G401 (cell line): ENCODE data around the gene STRA6. TPM values are rescaled to one million over a fixed set of nuclear protein-coding genes. Genes with fewer than 3 reads are reported as not detected.
"Not testable (repeated sequence)": the region's sequence is repeated elsewhere in the genome, so short reads cannot be mapped to it uniquely, and the experiment has no call there.

Experiments
- DNase-seq: peaks from one replicate; pipeline ENCODE4 v3.0.0-alpha.2; 2015; ENCODE audit warnings: low spot score
- in situ Hi-C: cut with HindIII; loops from 2 replicates; pipeline ENCODE4 v1.10.0; 2016; ENCODE audit warnings: low sequenced_read_pairs, mixed read lengths
- total RNA-seq: library from RNA; depleted of rRNA; stranded (reverse); fragments of >200 nt; shearing (Covaris generic); gene quantifications from 2 replicates; pipeline ENCODE4 v1.2.3, GENCODE V29; 2014

Gene STRA6
- total RNA-seq, 1 experiment from 2014 or later: 23.9 TPM

DNA sequence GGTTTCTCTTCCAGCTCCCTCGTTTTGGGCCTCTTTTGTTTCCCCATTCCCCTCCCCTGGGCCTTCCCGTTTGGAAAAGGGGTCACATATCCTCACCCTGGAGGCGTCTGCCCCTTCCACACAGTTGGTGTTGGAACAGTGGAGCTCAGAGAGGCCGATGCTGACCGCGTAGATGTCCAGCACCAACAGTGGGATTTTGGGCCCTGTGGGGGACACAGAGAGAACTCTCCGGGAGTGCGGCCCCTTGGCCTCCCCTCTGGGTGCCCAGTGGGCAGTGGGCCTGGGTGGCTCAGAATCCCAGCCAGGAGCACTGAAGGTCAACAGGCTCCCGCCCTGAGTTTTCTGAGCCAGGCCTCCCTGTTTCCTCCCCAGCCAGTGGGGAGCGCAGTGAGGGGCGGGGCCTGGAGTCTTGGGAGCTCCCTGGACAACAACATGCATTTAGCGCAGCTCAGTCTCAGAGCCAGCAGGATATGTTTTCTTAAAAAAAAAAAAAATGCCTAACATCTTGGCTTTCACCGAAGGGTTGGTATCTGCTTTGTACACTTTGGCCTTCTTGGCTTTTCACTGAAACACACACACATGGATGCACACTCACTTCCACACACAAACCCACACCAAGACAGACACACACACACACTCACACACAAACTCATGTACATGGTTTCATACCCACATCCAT lies 29.7 kb downstream of the STRA6 start:
- in situ Hi-C loops: loop anchor here (5.0 kb wide), 1 partner anchor 39 kb away; no protein-coding TSS in a partner anchor
- DNase-seq: no peak

DNA sequence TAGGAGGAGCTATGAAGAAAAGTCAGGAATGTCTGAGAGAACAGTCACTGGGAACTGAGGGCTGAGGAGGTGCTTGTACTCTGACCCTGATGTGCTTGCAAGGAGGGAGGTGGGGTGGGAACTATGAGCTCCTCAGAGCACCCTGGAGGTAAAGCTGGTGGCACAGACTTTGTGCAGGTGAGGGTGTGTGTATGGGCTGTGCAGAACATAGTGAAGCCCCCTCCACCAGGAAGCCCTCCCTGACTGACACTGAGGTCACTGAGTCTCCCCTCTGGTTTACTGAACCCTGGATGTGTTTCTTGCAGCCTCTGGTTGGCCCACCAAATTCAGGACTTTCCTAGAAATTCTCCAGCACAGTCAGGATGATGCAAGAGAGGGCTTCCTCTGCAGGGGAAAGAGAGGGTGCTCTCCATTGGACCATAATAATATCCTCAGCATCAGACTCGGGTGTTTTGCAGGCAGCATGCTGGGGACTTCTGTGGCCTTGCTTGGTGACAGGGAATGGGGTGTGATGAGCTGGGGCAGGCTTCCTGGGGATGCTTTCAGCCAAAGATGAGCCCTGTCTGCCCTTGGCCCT lies 30.5 kb downstream of the STRA6 start:
- DNase-seq: no peak
- in situ Hi-C loops: loop anchor here (5.0 kb wide), 1 partner anchor 40 kb away; no protein-coding TSS in a partner anchor

DNA sequence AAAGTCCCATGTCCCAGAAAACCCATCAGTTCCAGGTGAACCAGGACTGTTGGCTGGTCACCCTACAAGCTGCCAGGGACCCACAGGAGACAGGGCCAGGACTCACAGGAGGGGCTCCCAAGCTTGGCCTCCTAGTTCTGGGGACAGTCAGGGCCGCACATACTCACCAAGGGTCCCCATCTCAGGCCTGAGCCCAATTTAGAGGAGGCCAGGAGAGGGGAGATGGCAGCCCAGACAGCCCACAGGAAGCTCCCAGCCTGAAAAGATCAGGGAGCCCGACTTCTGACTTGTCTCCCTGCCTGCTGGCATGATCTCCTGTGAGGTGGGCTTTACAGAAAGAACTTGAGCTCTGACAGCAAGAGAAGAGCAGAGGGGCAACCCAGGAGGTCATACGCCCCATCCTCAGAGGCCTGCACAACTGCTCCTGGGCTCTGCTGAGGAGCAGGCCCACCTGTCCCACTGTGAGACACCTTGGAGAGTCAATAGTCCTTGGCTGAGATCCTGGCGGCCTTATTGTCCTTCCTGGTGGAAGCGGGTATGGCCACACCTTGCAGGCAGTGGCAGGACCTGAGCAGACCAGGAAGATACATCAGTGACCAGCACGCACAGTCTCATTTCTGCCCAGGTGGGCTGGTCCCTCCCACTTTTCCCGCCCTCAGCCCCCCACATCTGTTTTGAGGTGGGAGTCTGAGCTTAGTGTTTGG lies 31.6 kb downstream of the STRA6 start:
- in situ Hi-C loops: loop anchor here (5.0 kb wide), 1 partner anchor 41 kb away; no protein-coding TSS in a partner anchor
- no peak for DNase-seq

DNA sequence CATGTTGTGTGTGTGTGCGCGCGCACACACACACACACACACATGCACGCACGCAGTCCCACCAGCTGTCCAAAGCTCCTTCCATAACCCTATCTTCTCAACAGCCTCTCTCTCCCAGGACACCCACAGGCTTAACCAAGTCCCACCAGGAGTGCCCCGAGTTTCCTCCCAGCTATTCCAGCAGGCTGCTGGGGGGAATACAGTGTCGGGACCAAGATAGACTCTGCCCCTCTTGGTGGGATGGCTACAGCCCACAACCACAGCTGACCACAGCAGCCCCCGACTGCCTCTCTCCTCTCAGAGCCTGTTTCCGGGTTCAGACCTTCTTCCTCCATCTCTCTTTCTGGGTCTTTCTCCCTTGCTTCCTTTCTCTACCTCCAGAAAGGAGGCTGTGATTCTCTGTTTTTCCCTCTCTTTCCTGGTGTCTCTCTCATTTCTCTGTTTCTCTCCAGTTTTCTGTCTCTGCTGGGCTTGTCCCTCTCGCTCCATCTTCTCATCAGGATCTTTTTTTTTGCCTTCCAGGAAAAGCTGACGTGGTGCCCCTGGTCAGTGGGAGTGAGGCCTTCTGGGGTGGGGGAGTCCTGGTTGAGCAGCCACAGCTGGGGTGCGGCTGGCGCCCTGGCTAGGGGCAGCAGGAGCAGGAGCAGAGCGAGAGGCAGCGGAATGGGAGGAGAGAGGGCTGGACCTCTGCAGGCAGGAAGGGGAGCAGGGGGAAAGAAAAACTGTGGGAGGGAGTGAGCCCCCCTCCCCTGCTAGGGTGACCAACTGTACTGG lies 32.3 kb downstream of the STRA6 start:
- in situ Hi-C loops: loop anchor here (5.0 kb wide), 1 partner anchor 42 kb away; no protein-coding TSS in a partner anchor
- DNase-seq: no peak

GRCh38 chr15:74168711-74169126 lies 33.9 kb downstream of the STRA6 start:
- in situ Hi-C loops: no loop called here
- DNase-seq: no peak

DNA sequence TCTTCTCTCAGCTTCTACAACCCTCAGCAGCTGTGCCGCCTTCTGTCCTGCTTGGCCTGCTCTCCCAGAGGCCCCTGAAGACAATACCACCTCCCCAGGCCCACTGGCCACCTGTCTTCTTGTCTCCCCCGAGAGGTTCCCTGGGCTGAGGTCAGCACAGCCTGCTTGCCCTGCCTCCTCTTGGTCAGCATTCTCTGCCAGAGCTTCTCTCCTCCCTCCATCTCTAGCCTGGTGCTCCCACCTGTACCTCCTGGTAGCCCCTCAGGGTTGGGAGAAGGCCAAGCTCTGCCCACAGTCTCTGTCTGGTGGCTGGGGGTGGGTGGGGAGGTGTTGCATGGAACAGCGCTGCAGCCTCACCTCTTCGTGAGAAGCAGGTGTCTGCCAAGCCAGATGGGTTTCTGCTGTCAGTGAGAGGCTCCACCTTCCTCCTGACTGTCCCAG lies 34.7 kb downstream of the STRA6 start:
- in situ Hi-C loops: no loop called here
- no peak for DNase-seq

DNA sequence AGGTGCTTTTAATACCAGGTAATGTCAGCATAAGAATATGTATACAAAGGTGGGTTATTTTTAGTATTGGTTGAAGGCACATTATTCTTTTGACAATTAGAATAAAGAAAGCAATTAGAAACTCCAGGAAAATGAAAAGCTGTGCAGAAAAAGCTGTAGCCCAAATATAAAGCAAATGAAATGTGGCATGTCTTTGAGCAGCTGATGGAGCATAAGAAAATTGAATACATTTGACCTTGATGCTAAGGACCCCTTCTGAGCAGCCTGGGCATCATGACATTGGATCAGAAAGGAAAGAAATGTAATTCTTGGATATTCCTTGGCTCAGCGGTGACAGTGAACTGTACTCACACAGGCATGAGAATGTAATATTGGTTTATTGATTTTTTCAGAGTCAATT lies 37.1 kb downstream of the STRA6 start:
- DNase-seq: no peak
- in situ Hi-C loops: no loop called here

DNA sequence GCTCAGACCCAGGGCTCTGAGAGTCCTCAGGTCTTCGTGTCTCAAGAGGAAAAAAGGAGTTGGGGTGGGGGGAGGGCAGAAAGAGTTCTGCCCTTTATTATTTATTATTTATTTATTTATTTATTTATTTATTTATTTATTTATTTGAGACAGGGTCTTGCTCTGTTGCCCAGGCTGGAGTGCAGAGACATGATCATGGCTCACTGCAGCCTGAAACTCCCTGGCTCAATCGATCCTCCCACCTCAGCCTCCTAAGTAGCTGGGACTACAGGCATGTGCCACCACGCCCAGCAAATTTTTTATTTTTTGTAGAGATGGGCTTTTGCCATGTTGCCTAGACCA lies 40.4 kb downstream of the STRA6 start:
- in situ Hi-C loops, DNase-seq: not testable (repeated sequence)

- in situ Hi-C loops, DNase-seq: not testable (repeated sequence)
These were observed 42.2 kb downstream of the STRA6 start for GRCh38 chr15:74160390-74160789.

DNA sequence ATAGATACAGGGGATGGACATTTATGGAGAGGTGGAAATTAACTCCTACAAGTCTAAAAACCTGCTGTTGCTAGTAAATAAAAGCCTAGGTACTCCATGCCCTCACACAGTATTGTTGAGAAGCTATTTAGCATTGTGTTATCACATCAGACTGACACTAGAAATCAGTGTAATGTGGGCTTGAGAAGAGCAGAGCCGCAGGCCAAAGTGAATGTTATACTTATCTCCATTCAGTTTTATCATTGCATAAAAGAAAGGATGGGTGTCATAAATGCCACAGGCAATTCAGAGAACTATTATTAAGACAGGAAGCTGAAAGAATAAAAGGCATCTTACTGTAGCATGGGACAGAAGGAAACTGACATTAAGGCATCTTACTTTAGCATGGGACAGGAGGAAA lies 42.8 kb downstream of the STRA6 start:
- DNase-seq: no peak
- in situ Hi-C loops: no loop called here

GRCh38 chr15:74158855-74159650 lies 43.5 kb downstream of the STRA6 start:
- DNase-seq: no peak
- in situ Hi-C loops: no loop called here

DNA sequence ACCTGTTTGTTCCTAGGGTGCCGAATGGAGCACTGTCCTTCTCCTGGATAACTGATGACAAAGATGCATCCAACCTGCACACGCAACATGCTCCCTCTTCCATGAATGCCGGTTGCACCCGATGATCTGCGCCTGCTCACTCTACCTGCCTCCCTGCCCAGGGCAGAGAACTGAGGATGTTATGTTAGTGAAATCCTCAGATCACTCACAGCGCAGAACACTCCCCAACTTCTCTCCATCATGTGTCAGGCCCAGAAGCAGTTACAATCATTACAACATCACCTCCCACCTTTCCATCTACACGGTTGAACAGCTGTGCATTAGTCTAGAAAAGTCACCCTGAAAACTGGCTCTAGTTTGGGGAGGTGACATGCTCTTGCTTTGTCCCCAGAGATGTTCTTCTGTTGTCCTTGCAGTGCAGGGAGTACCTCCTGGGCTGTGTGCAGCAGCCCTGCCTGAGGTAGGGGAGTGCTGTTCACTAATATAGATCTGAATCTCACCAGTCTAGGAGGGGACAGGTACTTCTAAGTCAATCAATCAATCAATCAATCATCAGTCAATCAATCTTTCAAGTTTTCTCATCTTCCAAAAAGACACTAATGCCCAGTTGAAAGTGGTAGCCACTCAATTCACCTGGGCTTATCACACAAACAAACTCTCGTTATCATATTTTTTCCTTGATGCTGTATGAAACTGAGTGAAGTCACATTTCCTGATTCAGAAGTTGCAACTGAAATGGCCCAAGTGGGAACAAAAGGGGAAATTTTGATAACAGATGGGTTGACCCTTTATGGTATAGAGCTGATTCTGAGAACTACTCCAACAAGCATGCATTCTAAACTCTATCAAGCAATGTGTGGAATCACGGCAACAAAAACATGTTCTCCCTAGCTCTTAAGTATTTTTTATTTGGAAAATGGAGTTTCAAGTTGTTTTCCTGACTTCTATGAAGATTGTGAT lies 44.4 kb downstream of the STRA6 start:
- no peak for DNase-seq
- in situ Hi-C loops: no loop called here

DNA sequence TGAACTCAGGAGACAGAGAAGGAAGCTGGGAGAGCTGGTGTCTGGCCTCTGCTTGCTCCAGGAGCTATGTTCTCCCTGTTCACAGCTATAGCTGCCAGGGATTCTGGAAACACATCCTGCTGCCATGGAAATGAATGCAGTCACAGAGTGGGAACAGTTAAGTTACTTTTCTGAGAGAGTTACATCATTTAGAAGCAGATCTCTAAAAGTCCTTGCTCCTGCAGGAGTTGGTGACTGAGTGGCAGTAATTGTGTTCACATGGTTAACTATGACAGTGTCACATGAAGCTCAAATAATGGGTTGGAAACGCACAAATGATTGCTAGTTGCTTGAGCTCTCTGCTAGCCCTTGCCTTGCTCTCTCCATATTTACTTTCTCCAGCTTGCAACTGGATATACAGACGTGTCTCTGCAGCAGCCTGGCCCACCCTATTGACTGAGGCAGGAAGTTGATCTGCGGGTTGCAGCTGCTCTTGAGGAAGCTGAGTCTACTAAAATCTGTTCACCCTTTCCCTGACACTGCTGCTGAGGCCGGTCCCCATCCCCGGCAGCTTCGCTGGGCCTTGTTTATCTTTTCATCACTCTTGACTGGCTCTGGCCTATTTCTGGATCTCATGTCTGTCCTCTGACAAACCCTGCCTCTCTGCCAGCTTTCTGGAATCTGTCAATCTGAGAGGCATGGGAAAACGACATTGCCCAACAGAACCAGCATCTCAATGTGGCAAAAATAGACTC lies 45.7 kb downstream of the STRA6 start:
- DNase-seq: no peak
- in situ Hi-C loops: no loop called here

GRCh38 chr15:74155766-74156417 lies 46.7 kb downstream of the STRA6 start:
- in situ Hi-C loops: no loop called here
- DNase-seq: no peak

GRCh38 chr15:74147051-74147450 lies 55.5 kb downstream of the STRA6 start:
- in situ Hi-C loops: no loop called here
- DNase-seq: no peak

DNA sequence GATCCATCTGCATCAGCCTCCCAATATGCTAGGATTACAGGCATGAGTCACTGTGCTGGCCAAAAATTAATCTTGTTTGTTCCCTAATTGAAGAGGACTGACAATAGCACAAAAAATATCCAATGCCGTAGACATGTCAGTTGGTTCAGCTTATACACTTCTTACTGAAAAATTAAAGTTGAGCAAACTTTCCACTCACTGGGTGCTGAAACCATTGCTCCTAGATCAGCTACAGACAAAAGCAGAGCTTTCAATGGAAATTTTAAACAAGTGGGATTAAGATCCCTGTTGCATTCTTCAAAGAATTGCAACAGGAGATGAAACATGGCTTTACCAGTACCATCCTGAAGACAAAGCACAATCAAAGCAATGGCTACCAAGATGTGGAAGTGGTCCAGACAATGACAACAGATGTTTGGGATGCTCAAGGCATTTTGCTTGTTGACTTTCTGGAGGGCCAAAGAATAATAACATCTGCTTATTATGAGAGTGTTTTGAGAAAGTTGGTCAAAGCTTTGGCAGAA lies 56.2 kb downstream of the STRA6 start:
- in situ Hi-C loops: no loop called here
- DNase-seq: no peak
